K562 (cell line): ENCODE measurements around the gene PMVK. TPM values are rescaled to one million over a fixed set of nuclear protein-coding genes. Genes with fewer than 3 reads are reported as not detected.

Experiments used
- BCOR ChIP-seq: fragments of 450-650 bp; IDR thresholded peaks from 2 replicates; pipeline ENCODE4 v1.6.1; 2016
- BRD4 ChIP-seq: fragments of 200-600 bp; sonication (generic); IDR thresholded peaks from 2 replicates; pipeline ENCODE4 v1.6.1; 2017; ENCODE audit warnings: inconsistent platforms
- CBX5 ChIP-seq: IDR thresholded peaks from 2 replicates; pipeline ENCODE4 v1.6.1; 2014; ENCODE audit warnings: low read depth, borderline replicate concordance
- CXXC5 ChIP-seq: fragments of 250-450 bp; sonication (Bioruptor Pico); IDR thresholded peaks from 2 replicates; pipeline ENCODE4 v1.8.0; 2022; ENCODE audit warnings: inconsistent platforms, mild to moderate bottlenecking, moderate library complexity
- DMBX1 ChIP-seq: fragments of 250-450 bp; sonication (Bioruptor Pico); IDR thresholded peaks from 2 replicates; pipeline ENCODE4 v1.8.0; 2022; ENCODE audit warnings: inconsistent platforms, mild to moderate bottlenecking, moderate library complexity, borderline replicate concordance
- ELF2 ChIP-seq: fragments of 250-450 bp; sonication (Bioruptor Pico); IDR thresholded peaks from 2 replicates; pipeline ENCODE4 v1.5.0; 2021; ENCODE audit warnings: mild to moderate bottlenecking
- SMARCA5 ChIP-seq: fragments of 450-650 bp; IDR thresholded peaks from 2 replicates; pipeline ENCODE4 v1.6.1; 2016
- TRIM28 ChIP-seq: fragments of 450-650 bp; IDR thresholded peaks from 2 replicates; pipeline ENCODE4 v1.6.1; 2017
- XRCC4 ChIP-seq: IDR thresholded peaks from one replicate; pipeline ENCODE4 v1.6.1; 2011; ENCODE audit not compliant: insufficient read depth, insufficient read length; ENCODE audit errors: extremely low read depth
- ZNF77 ChIP-seq: fragments of 250-450 bp; sonication (Bioruptor Pico); IDR thresholded peaks from 2 replicates; pipeline ENCODE4 v1.5.0; 2020
- polyA plus RNA-seq, 8 experiments: library from polyadenylated mRNA; depleted of rRNA in 4 of 8; stranded (reverse) in 5 of 8; unstranded in 3 of 8; fragments of >200 nt; fragmentation: Nextera tagmentation in 2 of 8; fragmentation: Illumina TruSeq in 1 of 8; extraction: Ambion mirVana in 2 of 8; extraction: Trizol in 1 of 8; gene quantifications; 2 replicates each; pipeline versions ENCODE4 v1.2.1 to v1.2.3, GENCODE V29; 2011 to 2014; ENCODE audit warnings: inconsistent platforms in 1 of 8, missing spikeins in 1 of 8
- total RNA-seq, 7 experiments: library from RNA; depleted of rRNA in 6 of 7; stranded (reverse); fragments of >200 nt in 6 of 7; fragmentation: Illumina TruSeq in 2 of 7; extraction: Trizol in 2 of 7; gene quantifications; 2 replicates each; pipeline versions ENCODE4 v1.2.1 to v1.2.3, GENCODE V29; 2011 to 2021; ENCODE audit warnings: low replicate concordance in 1 of 7
- TF ChIP-seq, protein P1 (sequence below): fragments of 200-600 bp; sonication (generic); IDR thresholded peaks from one replicate; pipeline ENCODE4 v1.6.1; 2012; ENCODE audit warnings: mild to moderate bottlenecking, low read depth, low read length, inconsistent platforms
- TF ChIP-seq, protein P2 (sequence below): fragments of 250-450 bp; sonication (Bioruptor Pico); IDR thresholded peaks from 2 replicates; pipeline ENCODE4 v1.4.0; 2020; ENCODE audit warnings: mild to moderate bottlenecking, moderate library complexity

PMVK gene
- total and polyA plus RNA-seq, 9 of the 15 experiments (the other 6 are each of a cell fraction or from before 2014, with no cell fraction given), result 1.1 to 15.3 (median 6.3) TPM

DNA sequence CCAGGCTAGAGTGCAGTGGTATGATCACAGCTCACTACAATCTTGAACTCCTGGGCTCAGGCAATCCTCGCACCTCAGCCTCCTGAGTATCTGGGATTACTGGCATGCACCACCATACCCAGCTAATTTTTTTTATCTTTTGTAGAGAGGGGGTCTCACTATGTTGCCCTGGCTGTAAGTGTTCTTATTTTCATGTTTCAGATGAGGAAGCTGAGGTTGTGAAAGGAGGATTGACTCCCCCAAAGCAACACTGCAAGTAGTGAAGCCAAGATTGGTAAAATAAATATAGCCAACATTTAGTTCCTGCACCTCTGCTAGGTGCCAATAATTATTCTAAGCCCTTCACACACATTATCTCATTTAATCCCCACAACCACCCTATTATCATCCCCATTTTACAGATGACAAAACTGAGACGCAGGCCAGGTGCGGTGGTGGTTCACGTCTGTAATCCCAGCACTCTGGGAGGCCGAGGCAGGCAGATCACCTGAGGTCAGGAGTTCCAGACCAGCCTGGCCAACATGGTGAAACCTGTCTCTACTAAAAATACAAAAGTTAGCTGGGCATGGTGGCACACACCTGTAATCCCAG lies 2.1 kb downstream of the PMVK start (continued):
- TF ChIP-seq, protein P1, sequence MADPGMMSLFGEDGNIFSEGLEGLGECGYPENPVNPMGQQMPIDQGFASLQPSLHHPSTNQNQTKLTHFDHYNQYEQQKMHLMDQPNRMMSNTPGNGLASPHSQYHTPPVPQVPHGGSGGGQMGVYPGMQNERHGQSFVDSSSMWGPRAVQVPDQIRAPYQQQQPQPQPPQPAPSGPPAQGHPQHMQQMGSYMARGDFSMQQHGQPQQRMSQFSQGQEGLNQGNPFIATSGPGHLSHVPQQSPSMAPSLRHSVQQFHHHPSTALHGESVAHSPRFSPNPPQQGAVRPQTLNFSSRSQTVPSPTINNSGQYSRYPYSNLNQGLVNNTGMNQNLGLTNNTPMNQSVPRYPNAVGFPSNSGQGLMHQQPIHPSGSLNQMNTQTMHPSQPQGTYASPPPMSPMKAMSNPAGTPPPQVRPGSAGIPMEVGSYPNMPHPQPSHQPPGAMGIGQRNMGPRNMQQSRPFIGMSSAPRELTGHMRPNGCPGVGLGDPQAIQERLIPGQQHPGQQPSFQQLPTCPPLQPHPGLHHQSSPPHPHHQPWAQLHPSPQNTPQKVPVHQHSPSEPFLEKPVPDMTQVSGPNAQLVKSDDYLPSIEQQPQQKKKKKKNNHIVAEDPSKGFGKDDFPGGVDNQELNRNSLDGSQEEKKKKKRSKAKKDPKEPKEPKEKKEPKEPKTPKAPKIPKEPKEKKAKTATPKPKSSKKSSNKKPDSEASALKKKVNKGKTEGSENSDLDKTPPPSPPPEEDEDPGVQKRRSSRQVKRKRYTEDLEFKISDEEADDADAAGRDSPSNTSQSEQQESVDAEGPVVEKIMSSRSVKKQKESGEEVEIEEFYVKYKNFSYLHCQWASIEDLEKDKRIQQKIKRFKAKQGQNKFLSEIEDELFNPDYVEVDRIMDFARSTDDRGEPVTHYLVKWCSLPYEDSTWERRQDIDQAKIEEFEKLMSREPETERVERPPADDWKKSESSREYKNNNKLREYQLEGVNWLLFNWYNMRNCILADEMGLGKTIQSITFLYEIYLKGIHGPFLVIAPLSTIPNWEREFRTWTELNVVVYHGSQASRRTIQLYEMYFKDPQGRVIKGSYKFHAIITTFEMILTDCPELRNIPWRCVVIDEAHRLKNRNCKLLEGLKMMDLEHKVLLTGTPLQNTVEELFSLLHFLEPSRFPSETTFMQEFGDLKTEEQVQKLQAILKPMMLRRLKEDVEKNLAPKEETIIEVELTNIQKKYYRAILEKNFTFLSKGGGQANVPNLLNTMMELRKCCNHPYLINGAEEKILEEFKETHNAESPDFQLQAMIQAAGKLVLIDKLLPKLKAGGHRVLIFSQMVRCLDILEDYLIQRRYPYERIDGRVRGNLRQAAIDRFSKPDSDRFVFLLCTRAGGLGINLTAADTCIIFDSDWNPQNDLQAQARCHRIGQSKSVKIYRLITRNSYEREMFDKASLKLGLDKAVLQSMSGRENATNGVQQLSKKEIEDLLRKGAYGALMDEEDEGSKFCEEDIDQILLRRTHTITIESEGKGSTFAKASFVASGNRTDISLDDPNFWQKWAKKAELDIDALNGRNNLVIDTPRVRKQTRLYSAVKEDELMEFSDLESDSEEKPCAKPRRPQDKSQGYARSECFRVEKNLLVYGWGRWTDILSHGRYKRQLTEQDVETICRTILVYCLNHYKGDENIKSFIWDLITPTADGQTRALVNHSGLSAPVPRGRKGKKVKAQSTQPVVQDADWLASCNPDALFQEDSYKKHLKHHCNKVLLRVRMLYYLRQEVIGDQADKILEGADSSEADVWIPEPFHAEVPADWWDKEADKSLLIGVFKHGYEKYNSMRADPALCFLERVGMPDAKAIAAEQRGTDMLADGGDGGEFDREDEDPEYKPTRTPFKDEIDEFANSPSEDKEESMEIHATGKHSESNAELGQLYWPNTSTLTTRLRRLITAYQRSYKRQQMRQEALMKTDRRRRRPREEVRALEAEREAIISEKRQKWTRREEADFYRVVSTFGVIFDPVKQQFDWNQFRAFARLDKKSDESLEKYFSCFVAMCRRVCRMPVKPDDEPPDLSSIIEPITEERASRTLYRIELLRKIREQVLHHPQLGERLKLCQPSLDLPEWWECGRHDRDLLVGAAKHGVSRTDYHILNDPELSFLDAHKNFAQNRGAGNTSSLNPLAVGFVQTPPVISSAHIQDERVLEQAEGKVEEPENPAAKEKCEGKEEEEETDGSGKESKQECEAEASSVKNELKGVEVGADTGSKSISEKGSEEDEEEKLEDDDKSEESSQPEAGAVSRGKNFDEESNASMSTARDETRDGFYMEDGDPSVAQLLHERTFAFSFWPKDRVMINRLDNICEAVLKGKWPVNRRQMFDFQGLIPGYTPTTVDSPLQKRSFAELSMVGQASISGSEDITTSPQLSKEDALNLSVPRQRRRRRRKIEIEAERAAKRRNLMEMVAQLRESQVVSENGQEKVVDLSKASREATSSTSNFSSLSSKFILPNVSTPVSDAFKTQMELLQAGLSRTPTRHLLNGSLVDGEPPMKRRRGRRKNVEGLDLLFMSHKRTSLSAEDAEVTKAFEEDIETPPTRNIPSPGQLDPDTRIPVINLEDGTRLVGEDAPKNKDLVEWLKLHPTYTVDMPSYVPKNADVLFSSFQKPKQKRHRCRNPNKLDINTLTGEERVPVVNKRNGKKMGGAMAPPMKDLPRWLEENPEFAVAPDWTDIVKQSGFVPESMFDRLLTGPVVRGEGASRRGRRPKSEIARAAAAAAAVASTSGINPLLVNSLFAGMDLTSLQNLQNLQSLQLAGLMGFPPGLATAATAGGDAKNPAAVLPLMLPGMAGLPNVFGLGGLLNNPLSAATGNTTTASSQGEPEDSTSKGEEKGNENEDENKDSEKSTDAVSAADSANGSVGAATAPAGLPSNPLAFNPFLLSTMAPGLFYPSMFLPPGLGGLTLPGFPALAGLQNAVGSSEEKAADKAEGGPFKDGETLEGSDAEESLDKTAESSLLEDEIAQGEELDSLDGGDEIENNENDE, result no peak
- TF ChIP-seq ELF2 (CRISPR knock-in tag) (no peak), BCOR (peak; percentile 85), SMARCA5 (peak; percentile 39; the same call in 1 of the 2 replicates), ZNF77 (CRISPR knock-in tag) (no peak), CXXC5 (no peak), BRD4 (no peak), CBX5 (no peak), TRIM28 (no peak), DMBX1 (CRISPR knock-in tag) (no peak), XRCC4 (no peak)
- TF ChIP-seq, protein P2, sequence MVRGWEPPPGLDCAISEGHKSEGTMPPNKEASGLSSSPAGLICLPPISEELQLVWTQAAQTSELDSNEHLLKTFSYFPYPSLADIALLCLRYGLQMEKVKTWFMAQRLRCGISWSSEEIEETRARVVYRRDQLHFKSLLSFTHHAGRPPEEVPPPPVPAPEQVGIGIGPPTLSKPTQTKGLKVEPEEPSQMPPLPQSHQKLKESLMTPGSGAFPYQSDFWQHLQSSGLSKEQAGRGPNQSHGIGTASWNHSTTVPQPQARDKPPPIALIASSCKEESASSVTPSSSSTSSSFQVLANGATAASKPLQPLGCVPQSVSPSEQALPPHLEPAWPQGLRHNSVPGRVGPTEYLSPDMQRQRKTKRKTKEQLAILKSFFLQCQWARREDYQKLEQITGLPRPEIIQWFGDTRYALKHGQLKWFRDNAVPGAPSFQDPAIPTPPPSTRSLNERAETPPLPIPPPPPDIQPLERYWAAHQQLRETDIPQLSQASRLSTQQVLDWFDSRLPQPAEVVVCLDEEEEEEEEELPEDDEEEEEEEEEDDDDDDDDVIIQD, result no peak
